GM19372 (cell line): ENCODE data around the gene NGB.

Source experiments
- ATAC-seq: cut with Tn5 transposase; IDR thresholded peaks from one replicate; pipeline ENCODE4 v1.9.1; 2021; ENCODE audit warnings: mild to moderate bottlenecking, low read depth, moderate library complexity; ENCODE audit not compliant: unreplicated experiment

NGB gene

GRCh38 chr14:77265561-77266335, 5.3 kb downstream of the NGB start:
- no peak for ATAC-seq

GRCh38 chr14:77265187-77265515, 5.9 kb downstream of the NGB start:
- ATAC-seq: no peak

GRCh38 chr14:77264466-77265186, 6.4 kb downstream of the NGB start:
- ATAC-seq: no peak

GRCh38 chr14:77260631-77261030, 10.4 kb downstream of the NGB start:
- ATAC-seq: no peak

- no peak for ATAC-seq
Observed at GRCh38 chr14:77260199-77260598, 10.8 kb downstream of the NGB start.

- ATAC-seq: no peak
Observed at GRCh38 chr14:77259025-77259715, 11.8 kb downstream of the NGB start.

- ATAC-seq: no peak
Observed at GRCh38 chr14:77258566-77258965, 12.4 kb downstream of the NGB start.

GRCh38 chr14:77257700-77258099, 13.3 kb downstream of the NGB start:
- no peak for ATAC-seq

GRCh38 chr14:77256694-77257093, 14.3 kb downstream of the NGB start:
- ATAC-seq: no peak

- no peak for ATAC-seq
Observed at GRCh38 chr14:77253333-77254190, 17.4 kb downstream of the NGB start.

- no peak for ATAC-seq
Observed at GRCh38 chr14:77251870-77252269, 19.1 kb downstream of the NGB start.

GRCh38 chr14:77250927-77251326, 20.1 kb downstream of the NGB start:
- no peak for ATAC-seq

GRCh38 chr14:77249286-77249685, 21.7 kb downstream of the NGB start:
- no peak for ATAC-seq

GRCh38 chr14:77248666-77249065, 22.3 kb downstream of the NGB start:
- no peak for ATAC-seq

- no peak for ATAC-seq
Observed at GRCh38 chr14:77246784-77247183, 24.2 kb downstream of the NGB start.

GRCh38 chr14:77245820-77246219, 25.2 kb downstream of the NGB start:
- no peak for ATAC-seq

GRCh38 chr14:77243853-77244252, 27.2 kb downstream of the NGB start:
- ATAC-seq: no peak

- ATAC-seq: no peak
Observed at GRCh38 chr14:77242752-77243151, 28.3 kb downstream of the NGB start.

- ATAC-seq: no peak
Observed at GRCh38 chr14:77241955-77242354, 29.1 kb downstream of the NGB start.

- no peak for ATAC-seq
Observed at GRCh38 chr14:77240336-77240915, 30.6 kb downstream of the NGB start.
